GM21423 (cell line): ENCODE measurements around the gene B3GAT1.

ENCODE experiments used
- ATAC-seq: cut with Tn5 transposase; IDR thresholded peaks from one replicate; pipeline ENCODE4 v1.9.1; 2021; ENCODE audit warnings: mild to moderate bottlenecking, moderate library complexity; ENCODE audit not compliant: unreplicated experiment

The B3GAT1 gene

GRCh38 chr11:134410766-134411165 is 1.3 kb downstream of the B3GAT1 start:
- ATAC-seq: no peak

DNA sequence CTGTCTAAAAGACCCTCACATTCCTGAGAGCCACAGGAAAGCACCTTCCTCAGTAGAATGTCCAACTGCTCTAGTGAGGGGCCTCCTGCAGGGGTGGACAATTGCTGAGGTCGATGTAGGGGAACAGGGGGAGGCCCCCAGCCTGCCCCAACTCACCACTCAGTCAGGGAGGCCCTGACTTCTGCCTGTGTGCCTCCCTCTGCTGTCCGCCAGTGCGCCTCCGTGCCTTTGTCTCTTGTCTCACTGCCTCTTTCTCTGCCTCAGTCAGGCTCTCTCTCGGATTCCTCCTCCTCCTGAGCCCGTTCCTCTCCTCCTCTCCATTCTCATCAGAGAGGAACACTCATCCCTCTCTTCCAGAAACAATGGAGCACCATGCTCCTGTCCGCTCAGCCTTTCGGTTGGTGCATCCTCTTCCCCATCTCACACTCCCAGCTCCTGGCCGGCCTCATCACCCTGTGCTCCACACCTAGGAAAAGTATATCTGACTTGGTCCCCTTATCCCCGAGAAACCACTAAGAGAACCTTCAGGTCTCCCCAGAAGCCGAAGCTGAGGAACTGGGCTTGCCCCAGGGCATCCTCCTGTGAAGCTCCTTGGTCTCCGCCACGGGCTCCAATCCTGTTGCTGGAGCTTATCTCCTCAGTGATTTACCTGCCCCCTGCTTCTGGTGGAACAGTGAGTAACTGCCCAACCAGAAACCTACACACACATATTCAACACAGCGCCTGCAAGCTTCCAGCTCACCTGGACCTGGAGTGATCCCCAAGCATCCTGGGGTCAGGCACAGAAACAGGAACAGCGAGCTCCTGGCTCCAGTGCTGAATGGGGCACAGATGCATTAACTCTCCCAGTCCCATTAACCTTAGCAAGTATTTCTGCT is 2.3 kb downstream of the B3GAT1 start:
- ATAC-seq: no peak

DNA sequence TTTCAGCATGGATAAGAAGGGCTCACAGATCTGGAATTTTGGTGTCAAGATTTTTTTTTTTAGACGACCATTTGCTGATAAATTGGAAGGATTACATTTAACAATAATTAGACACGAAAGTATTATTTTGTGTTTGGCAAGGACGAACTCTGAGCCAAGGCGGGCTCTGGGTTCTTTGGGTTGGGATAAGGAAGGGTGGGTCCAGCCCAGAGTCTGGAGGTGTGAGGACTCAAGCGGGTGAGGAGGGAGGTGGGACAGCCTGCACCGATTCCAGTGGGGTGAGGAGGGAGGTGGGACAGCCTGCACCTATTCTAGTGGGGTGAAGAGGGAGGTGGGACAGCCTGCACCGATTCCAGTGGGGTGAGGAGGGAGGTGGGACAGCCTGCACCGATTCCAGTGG is 4.1 kb downstream of the B3GAT1 start:
- ATAC-seq: no peak

DNA sequence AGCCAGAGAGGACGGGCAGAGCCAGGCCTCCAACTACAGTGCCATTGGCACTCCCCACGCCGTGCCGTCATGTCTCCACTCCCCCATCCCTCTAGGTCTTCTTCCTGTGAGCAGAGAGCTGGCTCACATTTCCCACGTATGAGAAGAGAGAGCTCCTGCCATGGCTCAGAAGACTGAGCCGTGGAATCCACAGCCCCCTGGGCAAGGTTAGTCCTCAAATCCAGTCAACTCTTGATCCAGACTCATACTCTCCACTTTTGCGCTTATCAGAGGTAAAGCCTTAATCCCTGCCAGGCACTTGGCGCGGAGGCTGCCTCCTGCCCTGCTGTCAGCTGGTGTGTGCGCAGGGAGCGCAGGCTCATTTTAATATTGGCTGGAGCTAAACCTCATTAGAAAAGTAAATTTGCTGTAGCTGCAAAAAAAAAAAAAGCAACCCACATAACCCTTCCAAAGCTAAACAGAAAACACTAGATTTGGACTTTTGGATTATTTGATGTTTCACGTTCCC is 4.7 kb downstream of the B3GAT1 start:
- ATAC-seq: no peak

- ATAC-seq: no peak
Measured at GRCh38 chr11:134406264-134407185, 5.5 kb downstream of the B3GAT1 start.

DNA sequence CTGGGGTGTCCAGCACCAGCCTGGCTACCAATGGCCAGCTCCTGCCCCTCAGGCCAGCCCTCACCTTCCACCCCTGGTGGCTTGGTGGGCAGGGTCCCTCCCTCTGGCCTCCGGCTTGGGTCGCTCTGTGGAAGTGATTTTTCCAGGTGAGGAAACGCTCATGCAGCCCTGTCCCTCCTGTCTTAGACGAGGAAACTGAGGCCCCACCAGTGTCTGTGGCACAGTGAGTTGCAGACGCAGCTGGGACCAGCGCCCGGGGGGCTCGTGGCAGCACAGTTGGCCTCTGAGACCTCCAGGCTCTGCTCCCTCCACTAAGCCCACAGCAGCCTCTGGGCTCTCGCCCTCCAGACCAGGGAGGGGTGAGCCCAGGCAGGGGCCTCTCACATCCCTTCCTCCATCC is 6.2 kb downstream of the B3GAT1 start:
- ATAC-seq: no peak

DNA sequence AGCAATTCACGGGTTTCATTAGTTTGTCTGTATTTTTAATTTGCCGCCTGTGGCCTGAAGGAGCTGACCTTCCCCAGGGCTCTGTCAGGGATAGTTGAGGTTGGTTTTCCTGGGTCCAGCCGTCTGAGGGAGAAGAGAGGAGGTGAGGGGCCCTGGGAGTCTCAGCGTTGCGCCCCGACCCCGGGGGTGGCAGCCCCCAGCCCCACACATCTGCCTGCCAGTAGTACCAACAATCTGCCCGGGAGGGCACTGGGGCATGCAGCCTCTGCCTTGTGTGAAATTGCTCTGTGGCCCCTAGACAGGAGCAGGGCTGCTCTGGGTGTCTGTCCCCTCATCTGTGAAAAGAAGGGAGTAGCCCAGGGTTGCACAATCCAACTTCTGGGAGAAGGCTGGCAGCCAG is 6.6 kb downstream of the B3GAT1 start:
- no peak for ATAC-seq

GRCh38 chr11:134404575-134405341 is 7.3 kb downstream of the B3GAT1 start:
- ATAC-seq: no peak

- no peak for ATAC-seq
Measured at GRCh38 chr11:134402910-134403309, 9.1 kb downstream of the B3GAT1 start.

DNA sequence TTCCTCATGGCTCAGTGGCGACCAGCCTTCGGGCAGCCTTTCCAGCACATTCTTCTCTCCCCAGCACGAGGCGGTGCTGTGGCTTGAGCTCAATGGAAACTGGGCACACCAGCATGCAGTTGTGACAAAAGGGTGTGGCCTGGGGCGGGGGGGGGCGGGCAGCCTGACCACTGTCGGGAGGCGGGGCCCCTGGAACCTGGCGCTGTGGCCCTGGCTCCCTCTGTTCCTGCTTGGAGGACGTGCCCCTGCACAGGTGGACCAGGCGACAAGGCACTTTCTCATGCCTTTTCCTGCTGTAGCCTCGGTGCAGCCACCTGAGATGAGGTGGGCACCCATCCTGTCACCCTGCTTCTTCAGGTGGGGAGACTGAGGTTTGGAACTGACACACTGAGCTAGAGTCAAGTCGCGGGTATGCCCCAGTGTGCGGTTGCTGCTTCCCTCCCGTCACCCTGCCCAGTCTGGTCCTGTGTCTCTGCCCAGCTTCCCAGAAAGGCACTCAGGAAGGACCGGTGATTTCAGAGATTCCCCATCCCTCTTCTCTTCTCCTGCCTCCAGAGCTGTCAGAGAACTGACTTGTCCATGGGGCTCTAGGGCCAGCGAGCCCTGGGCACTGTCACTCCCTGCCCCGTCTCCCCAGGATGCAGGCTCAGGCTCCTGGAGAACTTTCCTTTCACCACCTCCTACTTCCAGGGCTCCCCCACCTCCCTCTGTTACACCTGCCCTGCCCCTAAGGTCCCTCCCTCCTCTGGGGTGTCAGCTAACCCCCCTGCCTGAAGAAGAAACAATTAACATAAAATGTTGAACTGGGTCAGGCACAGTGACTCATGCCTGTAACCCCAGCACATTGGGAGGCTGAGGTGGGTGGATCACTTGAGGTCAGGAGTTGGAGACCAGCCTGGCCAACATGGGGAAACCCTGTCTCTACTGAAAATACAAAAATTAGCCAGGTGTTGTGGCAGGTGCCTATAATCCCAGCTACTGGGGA is 9.9 kb downstream of the B3GAT1 start:
- ATAC-seq: no peak

DNA sequence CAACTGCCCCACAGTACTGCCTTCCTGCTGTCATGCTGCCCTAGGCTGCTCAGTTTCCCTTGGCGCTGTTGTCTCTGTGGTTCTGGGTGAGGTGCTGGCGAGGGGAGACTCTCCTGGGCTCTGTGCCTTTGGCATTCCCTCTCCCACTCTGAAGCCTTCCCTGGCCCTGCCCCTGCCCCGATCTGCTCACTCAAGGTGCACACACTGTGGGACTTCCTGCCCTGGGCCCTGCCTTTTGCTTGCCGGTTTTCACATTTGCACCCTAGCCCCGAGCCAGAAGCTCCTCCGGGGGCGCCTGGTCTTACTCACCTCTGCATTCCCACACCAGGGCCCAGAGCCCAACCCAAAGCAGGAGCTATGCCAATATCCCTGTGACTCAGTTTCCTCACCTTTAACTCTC is 12.0 kb downstream of the B3GAT1 start:
- no peak for ATAC-seq

GRCh38 chr11:134399293-134399654 is 12.8 kb downstream of the B3GAT1 start:
- no peak for ATAC-seq

DNA sequence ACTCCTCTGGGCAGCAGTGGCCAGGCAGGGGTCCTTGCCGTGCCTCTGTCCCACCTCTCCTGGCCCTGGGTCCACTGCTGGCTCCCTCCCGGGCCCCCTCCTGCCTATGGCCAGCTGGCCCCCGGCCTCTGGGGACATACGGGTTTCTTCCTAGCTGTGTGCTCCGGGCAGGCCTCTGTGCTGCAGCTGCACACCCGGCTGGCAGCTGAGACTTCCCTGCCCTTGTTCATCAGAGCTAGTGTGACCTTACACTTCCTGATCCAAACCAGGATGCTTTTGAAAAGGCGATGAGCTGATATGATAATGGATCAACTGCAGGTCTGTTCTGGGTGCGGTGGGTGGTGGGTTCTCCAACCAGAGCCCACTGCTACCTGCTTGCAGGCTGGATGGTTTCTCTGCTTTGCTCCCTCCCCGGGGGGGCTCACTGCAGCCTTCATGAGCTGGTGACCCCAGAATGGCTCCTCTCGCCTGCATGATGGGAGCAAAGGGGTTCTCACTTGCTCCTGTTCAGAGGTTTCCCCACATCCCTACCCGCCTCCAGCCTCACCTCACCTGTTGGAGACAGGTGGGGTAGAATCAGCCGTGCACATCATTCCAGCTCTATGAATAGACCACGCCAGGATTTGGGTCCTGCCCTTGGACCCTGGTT is 13.3 kb downstream of the B3GAT1 start:
- ATAC-seq: no peak

DNA sequence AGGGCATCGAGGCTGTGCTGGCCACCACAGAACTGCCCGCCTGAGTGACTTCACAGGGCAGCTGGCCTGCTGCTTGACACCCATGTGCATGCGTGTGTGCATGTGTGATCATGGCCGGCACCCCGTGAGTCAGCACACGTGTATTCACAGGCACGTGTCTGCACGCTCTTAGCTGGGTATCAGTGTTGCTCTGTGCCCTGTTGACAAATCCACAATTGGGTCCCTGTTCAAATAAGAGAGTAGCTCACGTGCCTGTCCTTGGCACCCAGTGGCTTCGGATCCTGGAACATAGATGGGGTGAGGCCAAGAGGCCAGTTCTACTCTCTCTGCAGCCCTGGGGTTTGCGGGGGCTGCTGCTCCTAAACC is 14.0 kb downstream of the B3GAT1 start:
- ATAC-seq: no peak

DNA sequence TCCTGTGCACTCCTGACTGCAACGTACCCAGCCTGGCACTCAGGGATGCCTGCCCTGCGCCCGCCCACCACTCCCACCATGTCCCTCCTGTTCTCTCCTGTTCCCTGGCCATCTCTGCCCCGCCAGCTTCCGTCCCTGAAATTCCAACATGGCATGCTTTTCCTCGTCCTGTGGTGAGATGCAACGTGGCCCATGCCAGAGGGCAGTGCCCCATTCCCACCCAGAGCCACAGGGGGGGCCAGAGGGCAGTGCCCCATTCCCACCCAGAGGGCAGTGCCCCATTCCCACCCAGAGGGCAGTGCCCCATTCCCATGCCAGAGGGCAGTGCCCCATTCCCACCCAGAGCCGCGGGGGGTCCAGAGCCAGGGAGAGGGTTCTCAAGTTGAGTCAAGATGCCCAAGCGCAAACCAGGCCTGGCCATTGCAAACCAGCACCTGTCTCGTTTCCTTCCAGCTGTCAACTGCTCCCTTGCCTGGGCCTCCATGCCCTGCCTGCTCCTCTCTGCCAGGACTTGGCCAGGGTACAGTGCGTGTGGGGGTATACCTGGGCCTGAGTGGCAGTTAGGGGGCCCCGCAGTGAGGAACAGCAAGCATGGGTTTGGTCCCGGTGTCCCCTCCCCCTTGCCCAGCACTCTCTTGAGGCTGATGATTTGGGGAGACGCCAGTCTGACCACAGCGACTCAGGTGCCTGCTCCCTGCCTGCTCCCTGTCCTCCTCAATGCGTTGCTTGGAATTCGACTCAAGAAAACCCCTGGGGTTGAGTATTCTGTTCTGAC is 14.6 kb downstream of the B3GAT1 start:
- no peak for ATAC-seq

DNA sequence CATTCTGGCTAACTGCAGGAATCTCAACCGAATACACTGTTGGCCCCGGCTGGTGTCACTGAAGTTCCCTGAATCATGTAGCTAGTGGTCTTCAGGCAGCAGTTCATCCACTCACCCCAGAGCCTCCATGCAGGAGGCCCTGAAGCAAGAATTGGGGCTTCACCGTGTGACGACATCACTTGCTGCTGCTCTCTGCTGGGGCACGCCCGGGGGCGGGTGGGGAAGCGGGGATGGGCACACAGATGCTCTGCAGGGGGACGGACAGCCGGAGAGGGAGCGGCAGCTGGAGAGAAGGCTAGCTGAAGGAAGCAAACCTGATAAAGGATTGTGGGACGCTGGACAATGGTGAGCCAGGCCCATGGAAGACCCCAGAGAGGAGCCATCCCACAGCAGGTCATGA is 17.0 kb downstream of the B3GAT1 start:
- no peak for ATAC-seq

- no peak for ATAC-seq
Measured at GRCh38 chr11:134394311-134394710, 17.7 kb downstream of the B3GAT1 start.

- ATAC-seq: no peak
Measured at GRCh38 chr11:134393638-134394037, 18.4 kb downstream of the B3GAT1 start.
